Activated naive CD4-positive, alpha-beta T cell treated with anti-CD3 and anti-CD28 coated beads, Interleukin-2, amount 50 U/mL, for 16 hours (primary cell): Measurements from ENCODE around the gene TFPT.
"Not testable (repeated sequence)": the region's sequence is repeated elsewhere in the genome, so short reads cannot be mapped to it uniquely, and the experiment has no call there.

ENCODE experiments used
- DNase-seq: peaks from one replicate; pipeline ENCODE4 v3.0.0-alpha.2; 2020

TFPT gene

GRCh38 chr19:54114340-54115108 lies 933 bp downstream of the TFPT start:
- peak; percentile 33 for DNase-seq

- no peak for DNase-seq
Measured at GRCh38 chr19:54109651-54110050, 5.8 kb downstream of the TFPT start.

GRCh38 chr19:54108496-54108895 lies 7.0 kb downstream of the TFPT start:
- no peak for DNase-seq

GRCh38 chr19:54107876-54108490 lies 7.5 kb downstream of the TFPT start:
- DNase-seq: no peak

- no peak for DNase-seq
Measured at GRCh38 chr19:54106716-54107115, 8.7 kb downstream of the TFPT start.

GRCh38 chr19:54105796-54106195 lies 9.7 kb downstream of the TFPT start:
- DNase-seq: no peak

- DNase-seq: no peak
Measured at GRCh38 chr19:54104998-54105715, 10.3 kb downstream of the TFPT start.

GRCh38 chr19:54102421-54103169 lies 12.9 kb downstream of the TFPT start, which contains the start of gene NDUFA3:
Gene NDUFA3, plus strand, starts transcription at chr19:54102855. Its CDS starts 24 bp downstream, at chr19:54102879.
- peak; percentile 97 for DNase-seq

- DNase-seq: no peak
Measured at GRCh38 chr19:54100561-54100960, 14.9 kb downstream of the TFPT start, which contains the start of gene OSCAR. Gene OSCAR, minus strand, starts transcription at chr19:54100803. Its CDS starts 11 bp downstream, at chr19:54100792.

- not testable (repeated sequence) for DNase-seq
Measured at GRCh38 chr19:54099903-54100255, 15.6 kb downstream of the TFPT start.

GRCh38 chr19:54099190-54099902 lies 16.1 kb downstream of the TFPT start:
- DNase-seq: no peak

- DNase-seq: no peak
Measured at GRCh38 chr19:54096617-54097106, 18.8 kb downstream of the TFPT start.

GRCh38 chr19:54095859-54096616 lies 19.4 kb downstream of the TFPT start:
- DNase-seq: peak; percentile 64

GRCh38 chr19:54095136-54095858 lies 20.2 kb downstream of the TFPT start:
- no peak for DNase-seq

GRCh38 chr19:54094426-54095000 lies 20.9 kb downstream of the TFPT start:
- DNase-seq: no peak

- no peak for DNase-seq
Measured at GRCh38 chr19:54084410-54084809, 31.0 kb downstream of the TFPT start.

- no peak for DNase-seq
Measured at GRCh38 chr19:54081032-54081431, 34.4 kb downstream of the TFPT start, which contains the start of gene TARM1. Gene TARM1, minus strand, starts transcription at chr19:54081365. Its CDS starts 25 bp downstream, at chr19:54081340.

- DNase-seq: no peak
Measured at GRCh38 chr19:54077334-54077733, 38.1 kb downstream of the TFPT start.

GRCh38 chr19:54074851-54075250 lies 40.6 kb downstream of the TFPT start:
- DNase-seq: no peak

- no peak for DNase-seq
Measured at GRCh38 chr19:54073829-54074228, 41.6 kb downstream of the TFPT start.
